Skin of body (tissue), 2 donors: ENCODE data around the gene ATRNL1. TPM values are rescaled to one million over a fixed set of nuclear protein-coding genes. Genes with fewer than 3 reads are reported as not detected.

Source experiments
- DNase-seq: peaks from one replicate; lab custom pipeline; 2025; lab: John Stamatoyannopoulos, UW
- total RNA-seq: library from RNA; depleted of rRNA; stranded (reverse); fragments of >200 nt; gene quantifications from one replicate; pipeline ENCODE4 v1.2.3, GENCODE V29; 2014

The ATRNL1 gene
- total RNA-seq, 1 donor from 2014 or later = 24.4 TPM

DNA sequence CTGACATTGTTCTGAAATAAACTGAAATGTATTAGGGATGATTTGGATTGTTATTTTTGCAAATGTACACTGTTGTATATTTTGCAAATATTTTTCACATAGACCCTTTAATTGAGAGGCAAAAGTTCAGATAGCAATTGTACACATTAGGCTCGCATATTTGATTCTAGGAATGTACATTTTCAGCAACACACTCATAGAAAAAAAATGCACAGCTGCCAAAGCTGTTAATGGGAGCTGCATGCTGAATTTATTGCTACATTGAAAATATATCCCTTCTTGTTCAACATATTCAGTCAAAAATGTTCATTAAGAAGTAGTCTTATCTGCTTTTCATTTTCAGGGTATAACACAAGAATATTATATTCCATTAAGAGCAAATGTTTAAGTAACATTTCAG, 512.9 kb downstream of the ATRNL1 start:
- no peak for DNase-seq

DNA sequence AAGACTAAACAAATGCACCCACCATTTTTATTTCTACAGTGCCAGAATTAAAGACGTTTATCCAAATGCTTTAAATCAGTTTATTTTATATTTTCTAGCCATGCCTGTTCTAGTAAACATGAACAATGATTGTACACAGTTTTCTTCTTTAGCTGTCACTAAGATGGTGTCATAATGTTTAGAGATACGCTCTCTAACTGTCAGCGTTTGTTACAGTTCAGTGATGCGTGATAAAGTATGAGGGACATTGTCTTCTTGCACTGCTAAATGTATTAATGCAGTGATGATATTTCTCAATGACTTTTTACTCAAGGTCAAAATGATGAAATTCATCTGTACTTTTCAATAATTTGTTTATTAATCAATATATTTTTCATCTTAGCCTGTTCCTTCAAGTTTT, 513.6 kb downstream of the ATRNL1 start:
- DNase-seq = no peak

DNA sequence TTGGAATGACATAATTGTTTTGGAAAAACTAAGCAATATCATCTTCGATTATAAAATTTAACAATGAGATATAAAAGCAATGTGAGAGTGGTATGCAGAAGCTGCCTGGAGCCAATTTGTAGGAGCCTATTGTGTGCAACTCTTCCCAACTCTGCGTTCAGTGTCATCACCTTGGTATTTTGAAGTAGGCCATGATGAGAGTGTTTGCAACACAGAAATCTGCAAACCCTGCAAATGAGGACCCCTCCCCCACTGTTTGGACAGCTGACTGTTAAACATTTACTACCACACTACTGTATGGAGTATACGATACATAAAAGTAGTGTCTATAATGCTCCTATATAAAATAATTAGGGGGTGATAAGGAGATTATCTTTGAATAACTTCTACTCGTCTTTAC, 531.3 kb downstream of the ATRNL1 start:
- no peak for DNase-seq

DNA sequence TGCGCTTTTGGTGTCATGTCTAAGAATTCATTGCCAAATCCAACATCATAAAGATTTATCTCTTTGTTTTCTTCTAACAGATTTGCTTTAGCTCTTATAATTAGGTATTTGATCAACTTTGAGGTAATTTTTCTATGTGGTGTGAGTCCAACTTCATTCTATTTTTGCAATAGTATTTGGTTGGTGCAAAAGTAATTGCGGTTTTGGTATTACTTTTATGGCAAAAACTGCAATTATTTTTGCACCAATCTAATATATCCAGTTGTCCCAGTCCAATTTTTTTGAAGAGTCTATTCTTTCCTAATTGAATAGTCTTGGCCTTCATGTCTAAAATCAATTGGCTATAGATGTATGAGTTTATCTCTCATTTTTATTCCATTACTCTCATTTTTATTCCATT, 535.5 kb downstream of the ATRNL1 start:
- no peak for DNase-seq

DNA sequence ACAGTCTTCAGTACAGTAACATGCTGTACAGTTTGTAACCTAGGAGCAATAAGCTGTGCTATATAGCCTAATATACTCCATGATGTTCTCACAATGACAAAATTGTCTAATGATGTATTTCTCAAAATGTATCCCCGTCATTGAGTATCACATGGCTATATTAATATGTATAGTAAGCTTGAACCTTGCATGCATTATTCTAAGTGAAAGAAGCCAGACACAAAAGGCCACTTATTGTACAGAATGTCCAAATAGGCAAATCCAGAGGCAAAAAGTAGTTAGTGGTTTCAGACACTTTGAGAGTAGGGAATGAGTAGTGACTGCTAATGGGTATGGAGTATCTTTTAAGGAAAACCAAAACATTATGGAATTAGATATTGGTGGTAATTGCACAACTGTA, 545.1 kb downstream of the ATRNL1 start:
- DNase-seq = no peak

DNA sequence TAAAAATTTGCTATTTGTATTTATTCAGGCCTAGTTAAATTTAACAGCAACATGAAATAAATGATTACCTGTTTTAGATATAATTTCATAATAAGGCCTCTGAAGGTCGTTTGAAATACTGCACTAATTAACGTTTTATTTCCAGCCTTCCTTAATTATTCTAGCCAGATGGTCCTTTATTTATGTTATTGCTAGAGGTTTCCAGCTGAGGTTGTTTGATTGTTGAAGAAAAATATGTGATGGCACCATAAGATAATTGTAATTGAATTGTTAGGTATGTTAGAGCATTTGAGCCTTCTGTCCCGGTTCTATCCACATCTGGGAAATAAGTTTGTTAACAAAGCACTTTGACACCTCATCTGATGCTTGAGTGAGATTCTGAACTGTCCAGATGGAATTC, 556.1 kb downstream of the ATRNL1 start:
- DNase-seq = no peak

DNA sequence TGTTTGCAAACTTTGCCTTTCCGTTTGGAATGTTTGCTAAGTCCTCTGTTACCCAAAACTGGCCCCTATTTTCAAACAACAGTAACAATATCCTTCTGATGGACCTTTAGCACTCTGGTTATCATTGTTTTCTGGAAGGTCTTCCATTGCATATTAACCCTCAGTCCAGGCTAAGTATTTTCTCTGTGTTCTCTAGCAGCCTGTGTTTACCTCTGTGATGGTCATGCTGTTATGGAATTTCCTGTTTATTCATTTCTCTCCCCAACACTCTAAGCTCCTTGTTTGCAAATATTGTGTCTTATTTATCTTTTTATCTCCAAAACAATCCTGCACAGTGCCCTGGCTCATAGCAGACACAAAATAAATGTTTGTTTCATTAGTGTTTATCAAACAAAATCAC, 560.3 kb downstream of the ATRNL1 start:
- no peak for DNase-seq

DNA sequence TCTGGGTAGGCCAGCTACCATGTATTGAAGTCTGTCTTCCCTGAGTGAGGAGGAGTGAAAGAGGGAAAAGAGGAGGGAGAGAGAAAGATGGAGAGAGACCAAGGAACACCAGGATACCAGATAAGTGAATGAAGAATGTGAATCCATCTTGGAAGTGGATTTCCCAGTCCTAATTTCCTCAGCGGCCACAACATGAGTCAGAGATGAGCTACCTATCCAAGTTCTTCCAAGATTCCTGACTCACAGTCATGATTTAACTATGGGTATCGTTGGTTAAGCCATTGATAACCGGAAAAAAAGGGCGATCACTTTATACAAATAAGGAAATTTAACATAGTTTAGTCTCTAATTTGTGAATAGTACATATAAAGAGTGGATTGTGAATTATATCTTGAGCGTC, 561.8 kb downstream of the ATRNL1 start:
- DNase-seq = no peak

DNA sequence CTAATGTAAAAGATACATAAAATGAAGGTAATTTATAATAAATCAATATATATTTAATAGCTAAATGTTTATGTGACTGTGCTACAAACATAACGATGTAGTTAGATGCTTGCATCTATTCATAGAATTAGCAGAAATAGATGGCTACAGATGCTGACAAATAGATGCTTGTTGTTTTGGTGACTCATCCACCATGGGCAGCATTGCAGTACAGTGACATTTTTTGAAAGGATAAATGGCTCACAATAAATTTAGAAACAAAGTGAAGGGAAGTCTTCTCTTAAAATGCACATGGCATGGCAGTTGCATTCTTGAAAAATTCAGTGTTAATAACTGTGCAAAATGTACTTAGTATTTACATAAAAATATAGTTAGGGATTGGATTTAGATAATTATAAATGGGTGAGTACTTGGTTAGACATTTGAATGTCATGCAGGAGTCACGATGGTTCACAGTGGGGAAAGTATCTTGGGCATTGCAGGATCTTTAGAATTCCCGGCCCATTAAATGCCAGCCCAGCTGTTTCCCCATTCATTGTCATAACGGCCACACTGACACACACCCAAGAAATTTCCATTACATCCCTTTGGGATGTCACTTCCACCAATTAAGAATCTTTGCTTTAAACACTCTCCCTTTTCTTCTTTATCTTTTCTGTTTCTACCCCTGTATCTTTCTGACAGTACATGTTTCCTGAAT, 564.1 kb downstream of the ATRNL1 start:
- DNase-seq = no peak

DNA sequence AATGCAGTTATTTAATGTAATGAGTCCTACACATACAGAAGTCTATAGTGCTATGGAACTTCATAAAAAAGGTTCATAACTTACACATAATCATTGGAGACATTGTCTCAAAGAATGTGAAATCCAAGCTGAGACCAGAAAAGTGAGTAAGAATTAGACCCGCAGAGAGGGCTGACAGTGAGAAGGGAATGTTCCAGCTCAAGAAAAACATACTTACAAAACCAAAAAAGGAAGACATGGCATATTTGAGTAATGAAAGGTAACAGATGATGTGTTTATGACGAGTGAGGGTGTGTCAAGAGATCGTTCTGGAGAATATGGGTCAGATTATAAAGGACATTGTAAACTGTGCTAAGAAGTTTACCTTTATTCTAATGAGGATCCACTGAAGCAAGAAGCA, 566.5 kb downstream of the ATRNL1 start:
- DNase-seq = no peak

DNA sequence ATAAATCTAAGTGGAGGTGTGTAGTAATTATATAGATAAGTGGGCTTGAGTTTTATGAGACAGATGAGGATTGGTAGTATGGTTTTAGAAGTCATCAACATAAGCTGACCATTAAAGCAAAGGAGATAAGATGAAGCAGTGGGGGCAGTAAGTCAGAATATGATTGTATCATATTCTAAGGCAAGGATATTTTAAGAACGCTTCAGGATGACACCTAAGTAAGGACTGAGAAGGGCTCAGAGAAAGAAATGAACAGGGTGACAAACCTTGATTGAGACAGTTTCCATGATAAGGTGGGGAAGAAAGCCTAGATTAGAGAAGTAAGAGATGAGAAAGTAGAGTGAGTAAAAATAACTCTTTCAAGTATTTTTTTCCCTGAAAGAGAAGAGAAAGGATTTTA, 567.2 kb downstream of the ATRNL1 start:
- DNase-seq = no peak

DNA sequence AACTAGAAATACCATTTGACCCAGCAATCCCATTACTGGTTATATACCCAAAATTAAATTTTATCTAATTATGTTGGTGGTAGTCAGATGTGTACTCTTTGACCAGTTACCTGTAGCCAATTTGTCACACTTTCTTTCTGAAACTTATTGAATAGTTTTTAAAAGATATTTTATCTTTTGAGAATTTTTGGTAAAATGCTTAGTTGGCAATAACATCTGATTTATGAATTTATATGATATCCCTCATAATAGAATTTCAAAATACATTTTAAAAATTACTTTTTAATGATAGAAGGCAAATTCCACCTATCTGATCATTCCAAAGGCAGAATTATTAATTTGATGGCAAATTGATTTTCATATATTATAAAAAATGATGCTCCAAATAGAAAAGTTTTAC, 569.3 kb downstream of the ATRNL1 start:
- DNase-seq = no peak

DNA sequence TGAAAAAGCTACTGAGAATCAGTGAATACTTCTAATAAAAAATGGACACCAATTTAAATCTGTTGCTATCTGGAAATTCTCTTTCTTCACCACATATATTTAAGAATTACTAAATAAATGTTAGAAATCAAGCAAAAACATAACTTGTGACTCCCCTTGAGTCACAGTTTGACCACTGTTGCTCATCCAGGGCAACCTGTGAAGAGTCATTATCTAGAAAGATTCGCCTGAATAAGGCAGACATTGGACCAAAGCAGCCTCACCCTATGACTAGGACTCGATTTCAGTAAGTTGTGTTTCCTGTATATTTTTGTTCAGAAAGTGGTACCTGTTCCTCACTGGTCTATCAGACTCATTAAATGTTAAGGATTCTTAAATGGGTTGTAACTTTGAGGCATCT, 572.4 kb downstream of the ATRNL1 start:
- no peak for DNase-seq

DNA sequence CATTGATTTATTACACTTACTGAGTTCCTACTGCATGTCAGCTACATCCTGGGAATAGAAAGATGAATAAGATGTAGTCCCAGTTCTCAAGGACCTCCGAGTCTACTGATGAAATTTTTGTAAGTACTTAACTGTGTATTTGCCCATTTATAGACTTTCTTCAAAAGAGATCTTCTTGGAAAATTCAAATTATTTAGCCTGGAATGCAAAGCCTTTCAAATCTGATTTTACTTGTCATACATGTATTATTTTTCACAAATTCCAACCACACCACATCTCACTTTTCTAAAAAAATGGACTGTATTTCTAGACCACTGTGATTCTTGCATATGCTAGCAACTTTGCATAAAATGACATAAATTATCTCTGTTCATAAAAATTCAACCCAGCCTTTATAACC, 581.3 kb downstream of the ATRNL1 start:
- no peak for DNase-seq

DNA sequence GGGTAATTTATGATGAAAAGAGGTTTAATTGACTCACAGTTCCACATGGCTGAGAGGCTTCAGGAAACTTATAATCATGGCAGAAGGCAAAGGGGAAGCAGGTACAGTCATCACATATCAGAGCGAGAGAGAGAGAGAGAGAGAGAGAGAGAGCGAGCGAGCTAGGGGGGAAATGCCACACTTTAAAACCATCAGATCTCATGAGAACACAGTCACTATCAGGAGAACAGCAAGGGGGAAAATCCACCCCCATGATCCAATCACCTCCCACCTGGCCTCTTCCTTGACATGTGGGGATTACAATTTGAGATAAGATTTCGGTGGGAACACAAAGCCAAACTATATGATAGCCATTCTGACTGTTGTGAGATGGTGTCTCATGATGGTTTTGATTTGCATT, 603.6 kb downstream of the ATRNL1 start:
- DNase-seq = no peak

DNA sequence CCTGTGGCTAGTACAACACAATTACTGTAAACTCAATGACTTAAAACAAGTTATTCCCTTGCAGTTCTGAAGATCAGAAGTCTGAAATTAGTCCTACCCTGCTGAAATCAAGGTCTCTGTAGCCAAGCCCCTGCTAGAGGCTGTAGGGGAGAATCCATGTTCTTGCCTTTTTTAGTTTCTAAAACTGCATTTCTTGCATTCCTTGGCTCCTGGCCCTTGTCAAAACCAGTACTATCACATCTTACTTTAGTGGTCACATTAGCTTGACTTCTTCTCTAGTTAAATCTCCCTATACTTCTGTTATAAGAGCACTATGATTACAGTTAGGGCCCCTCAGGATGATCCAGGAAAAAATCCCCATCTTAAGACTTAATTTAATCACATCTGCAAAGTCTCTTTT, 612.9 kb downstream of the ATRNL1 start:
- no peak for DNase-seq

DNA sequence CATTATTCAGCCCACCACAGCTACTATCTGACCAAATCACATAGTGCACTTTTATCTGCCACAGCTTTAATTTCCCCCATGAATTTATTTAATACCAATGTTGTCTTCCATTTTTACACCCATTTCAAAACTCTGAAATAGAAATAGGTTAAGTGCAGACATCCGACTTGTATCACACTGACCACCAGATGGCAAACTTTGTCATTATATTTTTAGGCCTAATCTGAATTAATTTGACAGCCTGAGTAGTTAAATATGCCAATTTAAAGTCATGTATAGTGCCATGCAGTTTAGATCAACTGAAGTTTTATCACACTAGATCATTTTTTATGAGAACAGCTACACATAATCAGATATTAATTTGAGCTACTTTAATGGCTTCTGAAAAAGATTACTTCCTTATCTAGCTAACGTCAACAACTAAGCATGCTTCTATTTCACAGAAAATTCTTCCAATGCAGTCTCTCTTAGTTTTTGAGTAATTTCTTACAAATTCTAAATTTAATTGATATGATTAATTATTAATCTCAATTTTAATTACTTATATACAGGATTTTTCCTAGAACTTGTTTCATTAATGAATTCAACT, 613.4 kb downstream of the ATRNL1 start:
- DNase-seq = peak; percentile 0

DNA sequence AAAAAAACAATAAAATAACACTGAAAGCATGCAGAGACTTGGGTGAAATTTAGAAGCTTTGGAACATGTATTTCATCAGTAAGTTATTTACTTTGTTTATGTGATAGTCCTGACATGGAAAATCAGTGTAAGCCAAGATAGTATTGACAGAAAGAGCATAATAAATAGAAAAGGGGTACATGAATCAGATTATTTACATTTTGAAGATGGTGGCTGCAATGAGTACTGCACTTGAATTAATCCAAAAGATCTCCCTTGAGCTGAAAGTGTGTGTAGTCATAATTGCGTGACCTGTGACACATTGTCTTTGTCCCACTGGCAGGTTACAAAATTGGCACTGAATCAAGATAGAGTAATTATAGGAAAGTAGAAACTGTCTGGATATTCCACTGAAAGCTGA, 617.0 kb downstream of the ATRNL1 start:
- no peak for DNase-seq

DNA sequence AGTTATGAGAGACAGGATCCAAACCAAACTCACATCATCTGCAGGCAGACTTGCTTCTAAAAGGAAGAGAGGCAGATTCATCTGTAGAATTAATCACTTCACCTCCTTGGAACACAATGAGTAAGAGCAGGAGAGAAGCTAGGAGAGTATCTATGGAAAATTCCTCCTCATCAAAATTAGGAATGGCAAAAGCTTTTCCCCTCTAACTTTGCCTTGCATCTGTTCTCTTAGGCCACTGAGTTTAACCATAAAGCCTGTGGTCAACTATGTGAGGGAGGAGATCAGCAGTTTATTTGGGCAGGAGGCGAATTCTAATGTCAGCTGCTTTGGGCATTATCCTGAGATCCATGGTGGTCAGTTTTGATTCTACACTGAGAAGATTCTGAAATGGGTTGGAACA, 618.1 kb downstream of the ATRNL1 start:
- no peak for DNase-seq

DNA sequence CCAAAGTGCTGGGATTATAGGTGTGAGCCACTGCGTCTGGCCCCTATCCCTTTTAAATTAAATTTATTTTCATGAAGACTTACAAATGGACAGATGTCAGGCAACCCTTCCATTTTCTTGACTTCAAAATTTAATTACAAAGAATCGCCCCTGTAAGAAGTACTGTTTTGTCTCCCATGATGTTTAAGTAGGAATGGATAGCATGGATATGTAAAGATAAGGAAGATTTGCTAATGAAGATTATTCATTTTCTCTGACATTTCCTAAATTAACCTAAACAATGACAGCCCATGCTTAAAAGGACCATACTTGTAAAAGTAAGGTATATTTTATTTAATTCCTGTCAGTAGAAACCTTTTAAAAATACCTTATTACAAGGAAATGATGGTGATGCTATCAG, 627.0 kb downstream of the ATRNL1 start:
- DNase-seq = no peak

DNA sequence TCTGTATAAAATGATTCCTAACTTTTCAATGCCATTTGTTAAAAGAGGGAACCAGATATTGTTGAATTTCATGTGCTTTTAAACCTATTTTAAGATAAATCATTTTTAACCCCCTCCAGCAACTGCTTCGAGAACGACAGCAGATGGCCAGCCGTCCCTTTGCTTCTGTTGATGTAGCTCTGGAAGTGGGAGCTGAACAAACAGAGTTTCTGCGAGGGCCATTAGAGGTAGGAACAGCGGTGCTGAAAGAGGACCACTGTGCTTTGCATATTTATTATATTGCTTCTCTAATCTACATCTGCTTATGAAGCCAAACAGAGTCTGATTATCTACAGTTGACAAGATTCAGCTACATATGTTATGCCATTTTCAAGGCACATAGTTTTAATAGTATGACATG, 634.0 kb downstream of the ATRNL1 start:
- DNase-seq = no peak

DNA sequence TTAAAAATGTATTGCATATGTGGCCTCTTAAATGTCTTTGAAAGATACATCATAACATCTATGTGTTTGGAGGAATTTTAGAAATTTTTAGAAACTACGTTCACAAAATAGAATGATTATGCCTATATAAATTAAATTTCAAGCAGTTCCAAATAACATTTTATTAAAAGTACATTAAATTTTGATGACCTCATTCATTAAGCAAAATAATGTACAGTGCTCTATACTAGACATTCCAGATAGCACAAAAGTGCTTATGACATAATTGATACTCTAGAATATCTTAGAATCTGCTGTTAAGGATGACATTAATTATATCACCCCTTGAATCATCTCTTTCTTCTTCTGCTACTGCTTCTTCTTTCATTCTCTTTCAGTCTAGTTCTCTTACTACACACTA, 650.9 kb downstream of the ATRNL1 start:
- no peak for DNase-seq

DNA sequence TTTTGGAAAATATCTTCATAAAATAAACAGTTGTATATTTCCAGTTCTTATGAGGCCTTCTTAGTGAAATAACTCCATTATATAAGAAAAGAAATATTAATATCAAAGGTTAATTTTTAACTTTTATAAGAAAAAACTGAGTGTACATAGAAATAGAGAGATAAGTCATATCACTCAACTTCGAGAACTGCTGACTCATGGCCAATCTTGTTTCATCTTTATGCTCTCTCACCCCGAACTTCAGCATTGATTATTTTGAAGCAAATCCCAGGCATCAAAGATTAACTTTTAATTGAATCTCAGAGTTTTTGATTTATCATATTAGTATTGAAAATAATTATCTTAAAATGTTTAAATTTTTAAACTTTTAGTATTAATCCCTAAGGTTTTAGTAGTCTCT, 652.8 kb downstream of the ATRNL1 start:
- no peak for DNase-seq

DNA sequence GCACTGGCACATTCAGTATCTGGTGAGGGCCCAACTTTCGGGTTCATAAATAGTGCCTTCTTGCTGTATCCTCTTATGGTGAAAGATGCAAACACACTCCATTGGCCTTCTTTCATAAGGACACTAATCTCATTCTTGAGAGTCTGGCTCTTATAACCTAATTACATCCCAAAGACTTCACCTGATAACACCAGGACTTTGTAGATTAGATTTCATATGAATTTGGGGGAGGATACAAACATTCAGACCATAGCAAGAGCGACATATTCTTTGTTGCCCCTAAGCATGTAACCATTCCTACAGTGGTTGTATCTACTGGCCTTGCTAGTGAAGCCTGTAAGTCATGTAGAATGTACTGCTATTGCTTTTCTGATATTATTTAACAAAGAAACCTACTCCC, 654.6 kb downstream of the ATRNL1 start:
- no peak for DNase-seq
